Breast epithelium (tissue), 4 donors: Measurements from ENCODE around the gene FBXL7. TPM values are rescaled to one million over a fixed set of nuclear protein-coding genes. Genes with fewer than 3 reads are reported as not detected.
A peak's percentile ranks its signal among the peaks of the same experiment; 100 is the strongest.

ENCODE experiments used
- DNase-seq, 2 donors: peaks; one replicate each; pipeline ENCODE4 v3.0.0-alpha.2; 2019; ENCODE audit warnings: low spot score in 2 of 2
- H3K27ac ChIP-seq, 2 donors: fragments of 200-600 bp; sonication (generic) in 1 of 2; one replicate each; pipeline ENCODE4 v1.5.1; 2016 to 2019; ENCODE audit warnings: mild to moderate bottlenecking in 1 of 2
- H3K27me3 ChIP-seq, 2 donors: fragments of 200-600 bp; sonication (generic) in 1 of 2; one replicate each; pipeline versions ENCODE4 v1.5.1 to v1.6.0; 2017 to 2019; ENCODE audit warnings: control low read depth in 1 of 2, mild to moderate bottlenecking in 1 of 2
- H3K36me3 ChIP-seq: fragments of 200-600 bp; one replicate; pipeline ENCODE4 v1.5.1; 2019
- H3K4me1 ChIP-seq, 2 donors: fragments of 200-600 bp; sonication (generic); one replicate each; pipeline ENCODE4 v1.5.1; 2016 to 2019; ENCODE audit warnings: control low read depth in 1 of 2
- H3K4me3 ChIP-seq, 3 donors: fragments of 200-600 bp; sonication (generic); 1 replicate in 2 of 3; 2 replicates in 1 of 3; pipeline ENCODE4 v1.5.1; 2016 to 2019; ENCODE audit warnings: mild to moderate bottlenecking in 3 of 3, moderate library complexity in 2 of 3
- H3K9me3 ChIP-seq, 2 donors: fragments of 200-600 bp; sonication (generic) in 1 of 2; one replicate each; pipeline ENCODE4 v1.5.1; 2016 to 2019; ENCODE audit warnings: control low read depth in 1 of 2
- CTCF ChIP-seq, 3 donors: fragments of 450-650 bp; IDR thresholded peaks; one replicate each; pipeline ENCODE4 v1.5.1; 2016 to 2017; ENCODE audit warnings: antibody characterized with exemption in 3 of 3, mild to moderate bottlenecking in 3 of 3, moderate library complexity in 3 of 3
- POLR2A ChIP-seq: fragments of 450-650 bp; IDR thresholded peaks from one replicate; pipeline ENCODE4 v1.6.1; 2016; ENCODE audit warnings: antibody characterized with exemption, mild to moderate bottlenecking, moderate library complexity
- POLR2AphosphoS5 ChIP-seq, 3 donors: sonication (generic); formaldehyde crosslinking; IDR thresholded peaks; one replicate each; pipeline ENCODE4 v1.6.1; 2017; ENCODE audit warnings: antibody characterized with exemption in 3 of 3
- intact Hi-C: fragments of 100-400 bp; cut with DNase I; formaldehyde crosslinking; loops from one replicate; pipeline ENCODE4 v1.15.1; 2023; ENCODE audit warnings: low total_unique reads
- total RNA-seq, 3 donors: library from RNA; depleted of rRNA; stranded (reverse); fragments of >200 nt; gene quantifications; one replicate each; pipeline ENCODE4 v1.1.0, GENCODE V29; 2016

FBXL7 gene
- total RNA-seq, 3 donors from 2014 or later, result 6.9 to 17.3 (median 10.8) TPM

GRCh38 chr5:15734058-15734457 lies 234.1 kb downstream of the FBXL7 start:
- no peak for TF ChIP-seq POLR2AphosphoS5 (IDR thresholded peaks at IDR 0.05)
- no peak for TF ChIP-seq POLR2A
- TF ChIP-seq CTCF (IDR thresholded peaks at IDR 0.05), result no peak
- H3K36me3 ChIP-seq, result no peaks in the 10 kb centered on the region
- intact Hi-C loops, result no loop called here
- DNase-seq, result no peak
- no peak overlapping the region for H3K4me3 ChIP-seq
- no peaks in the 10 kb centered on the region for H3K4me1 ChIP-seq
- H3K27me3 ChIP-seq, result no peaks in the 10 kb centered on the region
- H3K27ac ChIP-seq, result no peak overlapping the region
- H3K9me3 ChIP-seq, result peaks cover 0 to 2% of the 10 kb centered on the region in 2 donors

DNA sequence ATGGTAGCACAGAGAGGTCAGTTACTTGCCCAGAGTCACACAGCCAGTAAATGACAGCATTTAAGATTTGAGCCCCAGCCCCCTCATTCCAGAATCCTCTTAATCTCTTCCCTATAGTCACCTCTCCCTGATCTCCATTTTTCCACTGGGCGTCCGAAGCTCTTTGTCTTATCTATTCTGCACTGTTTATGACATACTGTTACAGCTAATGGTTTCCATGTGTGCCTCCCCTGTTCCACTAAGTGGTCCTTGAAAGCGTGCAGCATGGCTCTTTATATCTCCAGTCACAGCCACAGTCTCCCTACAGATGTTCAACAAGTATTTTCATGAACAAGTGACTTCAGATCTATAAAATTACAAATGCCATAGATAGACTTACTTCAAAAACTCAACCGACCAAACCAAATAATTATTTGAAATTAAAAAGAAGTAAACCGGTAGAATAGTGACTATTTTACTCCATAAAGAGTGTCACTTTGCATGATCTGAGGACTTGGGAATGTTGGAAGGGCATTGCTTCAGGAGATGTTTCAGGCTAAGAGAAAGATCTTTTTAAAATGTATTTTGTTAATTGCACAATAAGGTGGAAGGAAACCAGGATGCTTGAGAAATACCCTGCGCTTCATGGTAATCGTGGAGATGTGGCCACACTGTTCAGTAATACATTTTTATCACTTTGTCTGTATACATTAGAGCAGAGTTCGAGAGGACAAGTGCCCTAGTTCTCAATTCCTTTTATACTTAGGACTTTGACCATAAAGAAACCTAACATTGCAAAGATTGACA lies 237.2 kb downstream of the FBXL7 start:
- intact Hi-C loops, result no loop called here
- no peak for DNase-seq
- Histone ChIP-seq H3K27ac (peak overlapping the region in 1 of 2 donors; percentile 43), H3K4me1 (no peaks in the 10 kb centered on the region), H3K36me3 (no peaks in the 10 kb centered on the region), H3K4me3 (no peak overlapping the region), H3K27me3 (no peaks in the 10 kb centered on the region), H3K9me3 (no peaks in the 10 kb centered on the region)
- TF ChIP-seq POLR2A, result no peak
- no peak for TF ChIP-seq POLR2AphosphoS5 (IDR thresholded peaks at IDR 0.05)
- TF ChIP-seq CTCF (IDR thresholded peaks at IDR 0.05), result no peak

DNA sequence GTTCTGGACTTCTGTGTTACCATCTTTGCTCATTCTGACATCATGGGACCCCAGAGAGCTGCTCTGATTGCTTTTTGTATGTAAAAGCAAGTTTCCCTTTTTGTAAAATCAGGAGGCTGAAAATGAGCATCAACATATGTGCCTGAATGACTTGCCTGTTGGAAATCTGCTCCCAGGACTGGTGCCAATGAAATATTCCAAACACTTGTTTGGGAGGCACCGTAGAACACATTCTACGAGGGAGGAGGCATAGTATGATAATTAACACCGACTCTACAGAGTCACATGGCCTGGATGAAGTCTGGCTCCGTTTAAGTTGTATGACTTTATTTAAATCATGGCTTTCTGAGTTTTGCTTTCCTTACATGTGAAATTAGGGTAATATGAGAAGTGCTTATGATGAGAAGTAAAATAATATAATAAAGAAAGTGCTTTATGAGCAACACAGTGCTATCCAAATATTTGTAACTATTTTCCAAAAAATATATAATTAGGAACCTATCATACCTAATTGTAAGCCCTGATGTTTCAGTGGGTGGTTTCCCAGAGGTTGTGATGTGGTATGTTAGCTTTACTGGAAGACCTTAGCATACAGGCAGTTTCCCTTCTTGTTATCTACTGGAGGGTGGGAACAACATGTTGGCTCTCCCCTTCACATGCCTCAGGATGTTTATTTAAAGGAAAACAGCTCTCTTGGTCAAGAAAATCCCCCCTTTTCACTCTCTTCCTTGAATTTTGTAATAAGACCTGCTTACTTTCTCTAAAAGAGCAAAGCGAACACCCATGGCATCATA lies 238.1 kb downstream of the FBXL7 start:
- Histone ChIP-seq H3K4me3 (no peak overlapping the region), H3K9me3 (no peaks in the 10 kb centered on the region), H3K4me1 (no peaks in the 10 kb centered on the region), H3K27ac (no peak overlapping the region), H3K27me3 (no peaks in the 10 kb centered on the region), H3K36me3 (no peaks in the 10 kb centered on the region)
- no peak for TF ChIP-seq POLR2A
- no peak for TF ChIP-seq CTCF (IDR thresholded peaks at IDR 0.05)
- TF ChIP-seq POLR2AphosphoS5 (IDR thresholded peaks at IDR 0.05), result no peak
- intact Hi-C loops, result no loop called here
- no peak for DNase-seq

DNA sequence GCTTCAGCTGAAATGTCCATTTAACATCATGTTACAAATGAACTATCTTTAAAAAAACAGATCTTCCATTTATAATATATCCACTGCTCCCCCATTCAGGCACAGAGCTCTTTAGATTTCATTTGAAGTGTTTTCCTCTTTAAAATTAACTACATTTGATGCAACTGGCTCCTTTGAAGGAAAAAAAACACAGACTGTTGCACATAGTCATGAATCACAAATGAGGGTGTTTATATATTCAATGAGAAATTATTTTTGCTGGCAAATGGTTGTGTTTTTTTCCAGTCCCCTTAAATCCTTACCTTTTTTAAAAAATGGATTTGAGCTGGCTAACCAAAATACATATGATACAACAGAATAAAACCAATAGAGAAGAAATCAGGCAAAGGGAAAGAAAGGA lies 240.4 kb downstream of the FBXL7 start:
- Histone ChIP-seq H3K27me3 (no peaks in the 10 kb centered on the region), H3K36me3 (no peaks in the 10 kb centered on the region), H3K27ac (no peak overlapping the region), H3K4me1 (no peaks in the 10 kb centered on the region), H3K4me3 (no peak overlapping the region), H3K9me3 (peaks cover 4 to 9% of the 10 kb centered on the region in 2 donors)
- intact Hi-C loops, result no loop called here
- TF ChIP-seq POLR2A, result no peak
- no peak for TF ChIP-seq POLR2AphosphoS5 (IDR thresholded peaks at IDR 0.05)
- TF ChIP-seq CTCF (IDR thresholded peaks at IDR 0.05), result no peak
- DNase-seq, result no peak

DNA sequence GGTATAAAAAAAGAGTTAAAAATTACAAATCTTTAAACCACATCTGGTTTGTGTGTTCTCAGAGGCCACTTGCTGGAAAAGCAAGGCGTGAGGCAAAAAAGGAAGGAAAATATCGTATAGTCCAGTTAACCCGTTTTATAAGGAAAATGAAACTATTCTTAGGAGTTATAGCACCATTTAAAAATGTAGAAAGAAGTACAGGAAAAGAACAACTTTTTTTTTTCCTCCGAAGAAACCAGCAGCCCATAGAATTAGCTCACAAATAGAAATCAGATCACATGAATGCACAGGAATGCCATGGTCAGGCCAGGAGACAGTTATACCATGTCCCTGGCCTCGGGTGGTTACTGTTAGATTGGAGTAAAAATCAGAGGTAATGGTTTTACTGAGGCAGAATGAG lies 241.6 kb downstream of the FBXL7 start:
- peaks cover 4 to 9% of the 10 kb centered on the region in 2 donors for H3K9me3 ChIP-seq
- intact Hi-C loops, result no loop called here
- no peak for TF ChIP-seq CTCF (IDR thresholded peaks at IDR 0.05)
- no peak for TF ChIP-seq POLR2A
- no peak for TF ChIP-seq POLR2AphosphoS5 (IDR thresholded peaks at IDR 0.05)
- DNase-seq, result no peak
- no peak overlapping the region for H3K4me3 ChIP-seq
- no peaks in the 10 kb centered on the region for H3K36me3 ChIP-seq
- no peaks in the 10 kb centered on the region for H3K27me3 ChIP-seq
- H3K4me1 ChIP-seq, result no peaks in the 10 kb centered on the region
- H3K27ac ChIP-seq, result no peak overlapping the region
